ENCODE data around the gene UBAC1.
A peak's percentile ranks its signal among the peaks of the same experiment; 100 is the strongest.
"Not testable (repeated sequence)": the region's sequence is repeated elsewhere in the genome, so short reads cannot be mapped to it uniquely, and the experiment has no call there.

The UBAC1 gene

DNA sequence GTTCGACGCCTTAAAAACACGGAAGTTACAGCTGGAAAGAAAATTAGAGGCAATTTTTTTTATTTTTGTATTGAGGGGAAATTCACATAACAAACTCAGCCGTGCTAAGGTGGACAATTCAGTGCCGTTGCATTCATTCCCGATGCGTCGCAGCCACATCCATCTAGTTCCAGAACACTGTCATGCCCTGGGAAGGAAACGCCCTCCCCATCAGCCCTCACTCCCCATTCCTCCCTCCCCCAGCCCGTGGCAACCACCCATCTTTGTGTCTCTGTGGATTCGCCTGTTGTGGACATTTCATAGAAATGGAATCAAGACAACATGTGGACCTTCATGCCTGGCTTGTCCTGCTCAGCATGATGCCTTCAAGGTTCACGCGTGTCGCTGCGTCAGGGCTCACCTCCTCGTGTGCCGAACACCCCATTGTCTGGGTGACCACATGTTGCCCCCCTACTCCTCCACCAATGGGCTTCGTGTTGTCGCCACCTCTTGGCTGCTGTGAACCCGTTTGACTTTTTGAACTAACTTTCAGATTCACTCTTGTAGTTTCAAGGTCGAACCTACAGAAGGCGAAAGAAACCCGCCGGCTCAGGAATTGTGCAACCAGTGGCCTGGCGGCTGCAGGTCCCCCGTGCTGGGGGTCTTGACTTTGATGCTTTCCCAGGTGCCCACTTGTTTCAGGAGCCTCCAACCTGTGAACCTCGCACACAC lies 36.4 kb downstream of the UBAC1 start:
- no peak for DNase-seq (ENCODE audit: extremely low read depth in 1 of 2, low read depth in 1 of 2)

DNA sequence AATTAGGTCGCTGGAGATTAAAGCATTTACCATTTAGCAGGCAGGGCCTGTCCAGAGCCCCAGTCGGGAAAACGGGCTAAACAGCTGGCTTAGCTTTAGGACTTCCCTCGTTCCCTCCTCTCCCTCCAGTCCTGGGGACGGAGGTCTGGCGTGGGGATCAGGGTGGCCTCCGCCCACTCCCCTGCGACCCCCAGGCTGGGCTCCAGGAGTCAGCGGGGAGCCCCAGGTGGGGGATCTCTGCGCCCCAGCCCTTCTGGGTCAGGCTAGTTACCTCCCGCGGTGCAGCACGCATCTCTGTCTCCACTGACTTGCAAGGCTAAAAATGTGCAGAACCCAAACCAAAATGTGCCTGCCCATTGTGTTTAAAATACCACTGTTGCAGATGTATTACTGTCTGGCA lies 37.7 kb downstream of the UBAC1 start:
- DNase-seq (ENCODE audit: extremely low read depth in 1 of 2, low read depth in 1 of 2), result no peak

DNA sequence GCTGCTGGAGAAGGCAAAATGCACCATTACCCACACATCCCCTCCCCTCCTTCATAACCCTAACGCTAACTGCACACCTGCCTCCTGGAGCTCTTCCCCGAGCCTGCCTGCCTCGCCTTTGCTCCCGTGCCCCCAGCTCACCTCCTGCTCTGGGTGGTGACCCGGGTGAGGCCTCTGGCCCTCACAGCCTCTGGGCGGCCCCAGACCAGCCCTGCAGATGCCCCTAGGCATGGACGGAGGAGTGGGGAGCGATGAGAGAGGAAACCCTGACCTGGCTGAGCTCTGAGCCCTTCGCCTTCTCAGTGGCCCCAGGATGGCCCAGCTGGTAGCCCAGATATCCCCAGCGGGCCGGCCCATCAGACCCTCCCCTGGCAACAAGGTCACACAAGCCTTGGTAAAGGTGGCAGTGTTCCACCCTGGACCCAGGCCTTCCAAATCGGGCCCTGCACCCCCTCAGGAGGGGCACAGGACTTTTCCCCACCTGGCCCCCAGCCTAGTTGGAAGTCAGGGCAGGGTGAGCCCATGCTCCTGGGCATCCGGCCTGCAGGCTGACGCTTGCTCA lies 39.3 kb downstream of the UBAC1 start:
- no peak for DNase-seq (ENCODE audit: extremely low read depth in 1 of 2, low read depth in 1 of 2)

DNA sequence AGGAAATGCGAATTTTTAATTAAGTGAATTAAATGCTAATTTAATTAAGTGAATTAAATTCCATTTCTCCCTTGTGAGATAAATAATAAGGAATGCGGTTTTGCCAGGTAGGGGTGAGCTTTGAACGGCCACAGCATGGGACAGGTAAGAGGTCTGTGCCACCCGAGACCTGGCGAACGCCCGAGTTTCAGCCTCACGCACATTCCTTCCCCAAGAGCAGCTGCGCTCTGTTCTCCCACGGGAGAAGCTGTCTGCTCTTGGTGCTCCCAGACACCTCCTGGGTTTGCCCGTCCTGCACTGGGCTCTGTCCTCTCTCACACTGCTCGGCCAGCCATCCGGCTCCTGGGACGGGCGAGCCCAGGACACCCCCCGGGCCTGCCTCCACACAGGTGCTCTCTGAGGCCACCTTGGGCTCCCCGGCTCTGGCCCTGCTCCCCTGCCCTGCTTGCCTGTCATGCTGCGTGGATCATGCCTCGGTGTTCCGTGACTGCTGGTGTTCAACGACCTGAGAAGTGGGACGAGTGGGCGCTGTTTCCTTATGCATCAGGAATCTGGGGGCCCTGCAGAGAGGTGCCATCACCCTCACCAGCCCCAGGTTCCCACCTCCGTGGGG lies 40.1 kb downstream of the UBAC1 start:
- no peak for DNase-seq (ENCODE audit: extremely low read depth in 1 of 2, low read depth in 1 of 2)

DNA sequence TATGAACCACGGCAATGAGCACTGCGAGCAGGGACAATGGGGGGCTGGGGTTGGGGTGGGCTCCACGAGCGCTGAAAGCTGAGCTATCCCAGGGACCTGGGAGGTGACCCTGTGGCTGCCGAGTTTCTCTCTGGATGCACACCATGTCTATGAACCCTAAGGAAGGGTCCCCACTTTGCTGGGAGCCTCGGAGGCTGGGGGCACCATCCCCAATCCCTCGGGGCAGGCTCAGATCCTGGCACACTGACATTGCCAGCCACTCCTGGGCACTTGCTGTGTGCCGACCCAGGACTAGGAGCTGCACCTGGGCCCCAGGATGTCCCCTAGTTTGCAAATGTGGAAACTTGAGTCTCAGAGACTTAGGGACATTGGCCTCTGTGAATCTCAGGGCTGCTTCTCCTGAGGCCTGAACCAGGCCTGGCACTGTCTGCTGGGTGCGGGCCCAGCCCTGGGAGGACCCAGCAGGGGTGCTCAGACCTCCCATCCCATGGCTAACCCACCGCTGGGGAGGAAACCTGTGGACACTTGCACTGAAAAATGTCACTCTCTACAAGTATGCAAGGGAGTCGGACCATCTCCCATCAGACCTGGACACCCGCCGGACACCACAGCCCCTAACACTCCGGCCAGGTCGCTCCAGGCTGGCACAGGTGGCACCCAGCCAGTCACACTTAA lies 40.8 kb downstream of the UBAC1 start:
- no peak for DNase-seq (ENCODE audit: extremely low read depth in 1 of 2, low read depth in 1 of 2)

DNA sequence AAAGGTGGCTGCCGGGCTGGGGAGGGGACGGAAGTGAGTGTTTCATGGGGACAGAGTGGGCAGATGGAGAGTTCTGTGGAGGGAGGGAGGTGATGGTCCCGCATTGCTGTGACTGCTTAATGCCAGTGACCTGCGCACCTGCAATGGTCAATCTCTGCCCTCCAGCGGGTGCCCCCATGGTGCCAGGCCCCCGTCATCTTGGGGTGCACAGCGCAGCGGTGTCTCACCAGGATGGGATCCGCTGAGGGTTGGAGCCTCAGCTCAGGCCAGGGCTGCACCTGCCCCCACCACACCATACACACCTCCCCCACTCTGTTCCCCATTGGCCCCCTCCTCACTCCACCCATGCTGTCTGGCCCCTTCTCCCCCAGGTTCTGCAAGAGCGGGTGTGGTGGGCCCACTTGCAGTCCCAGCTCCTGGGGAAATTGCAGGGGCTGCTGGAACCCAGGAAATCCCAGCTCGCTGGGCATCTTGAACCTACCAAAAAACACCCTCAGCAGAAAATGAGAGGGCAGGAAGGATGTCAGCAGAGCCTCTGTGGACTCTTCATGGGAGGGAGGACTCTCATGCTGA lies 41.8 kb downstream of the UBAC1 start:
- no peak for DNase-seq (ENCODE audit: extremely low read depth in 1 of 2, low read depth in 1 of 2)

DNA sequence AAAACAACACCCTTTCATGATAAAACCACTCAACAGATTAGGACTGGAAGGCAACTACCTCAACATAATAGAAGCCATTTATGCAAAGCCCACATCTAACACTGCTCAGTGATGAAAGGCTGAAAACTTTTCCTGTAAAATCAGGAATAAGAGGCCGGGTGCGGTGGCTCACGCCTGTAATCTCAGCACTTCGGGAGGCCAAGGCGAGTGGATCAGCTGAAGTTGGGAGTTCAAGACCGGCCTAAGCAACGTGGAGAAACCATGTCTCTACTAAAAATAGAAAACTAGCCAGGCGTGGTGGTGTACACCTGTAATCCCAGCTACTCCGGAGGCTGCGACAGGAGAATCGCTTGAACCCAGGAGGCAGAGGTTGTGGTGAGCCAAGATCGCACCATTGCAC lies 44.9 kb downstream of the UBAC1 start:
- not testable (repeated sequence) for DNase-seq (ENCODE audit: extremely low read depth in 1 of 2, low read depth in 1 of 2)

DNA sequence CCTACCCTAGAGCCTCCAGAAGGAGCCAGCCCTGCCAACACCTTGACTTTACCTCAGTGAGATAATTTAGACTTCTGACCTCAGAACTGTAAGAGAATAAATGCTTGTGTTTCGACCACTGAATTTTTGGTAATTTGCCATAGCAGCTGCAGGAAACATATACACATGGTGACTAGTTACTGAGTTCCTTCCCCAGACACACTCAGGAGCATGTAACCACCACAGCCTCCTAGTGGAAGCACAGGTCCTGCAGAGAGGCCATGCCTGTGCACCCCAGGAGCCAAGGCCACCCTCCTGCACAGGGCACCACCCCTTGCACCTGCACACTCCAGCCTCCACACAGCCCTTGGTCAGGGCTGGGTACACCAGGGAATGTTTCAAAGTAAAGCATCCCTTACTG lies 46.3 kb downstream of the UBAC1 start:
- no peak for DNase-seq (ENCODE audit: extremely low read depth in 1 of 2, low read depth in 1 of 2)

DNA sequence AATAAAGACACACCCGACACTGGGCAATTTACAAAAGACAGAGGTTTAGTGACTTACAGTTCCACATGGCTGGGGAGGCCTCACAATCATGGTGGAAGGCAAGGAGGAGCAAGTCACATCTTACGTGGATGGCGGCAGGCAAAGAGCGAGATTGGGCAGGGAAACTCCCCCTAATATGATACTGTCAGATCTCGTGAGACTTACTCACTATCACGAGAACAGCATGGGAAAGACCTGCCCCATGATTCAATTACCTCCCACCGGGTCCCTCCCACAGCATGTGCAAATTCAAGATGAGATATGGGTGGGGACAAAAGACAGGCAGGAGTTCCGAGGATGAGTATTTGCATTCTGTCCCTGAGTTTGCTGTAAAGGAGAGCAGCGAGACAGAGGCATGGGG lies 49.9 kb downstream of the UBAC1 start:
- DNase-seq (ENCODE audit: extremely low read depth in 1 of 2, low read depth in 1 of 2), result not testable (repeated sequence)

DNA sequence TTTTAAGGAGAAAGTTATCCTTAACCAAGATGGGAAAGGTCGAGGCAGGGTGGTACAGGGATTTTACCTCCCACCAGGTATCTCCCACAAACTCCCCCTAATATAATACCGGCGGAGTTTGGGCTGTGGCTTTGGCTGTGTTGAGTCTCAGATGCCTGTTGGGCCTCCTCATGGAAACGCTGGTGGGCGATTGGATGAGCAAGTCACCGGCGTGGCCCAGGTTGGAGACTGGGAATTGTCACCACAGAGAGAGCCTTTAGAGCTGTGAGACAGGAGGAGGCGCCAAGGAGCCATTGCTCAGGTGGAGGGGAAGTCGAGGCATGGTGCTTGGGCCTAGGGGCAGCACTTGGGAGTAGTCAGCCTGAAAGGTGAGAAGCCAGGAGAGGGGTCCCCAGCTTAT lies 50.4 kb downstream of the UBAC1 start:
- DNase-seq (ENCODE audit: extremely low read depth in 1 of 2, low read depth in 1 of 2), result no peak

DNA sequence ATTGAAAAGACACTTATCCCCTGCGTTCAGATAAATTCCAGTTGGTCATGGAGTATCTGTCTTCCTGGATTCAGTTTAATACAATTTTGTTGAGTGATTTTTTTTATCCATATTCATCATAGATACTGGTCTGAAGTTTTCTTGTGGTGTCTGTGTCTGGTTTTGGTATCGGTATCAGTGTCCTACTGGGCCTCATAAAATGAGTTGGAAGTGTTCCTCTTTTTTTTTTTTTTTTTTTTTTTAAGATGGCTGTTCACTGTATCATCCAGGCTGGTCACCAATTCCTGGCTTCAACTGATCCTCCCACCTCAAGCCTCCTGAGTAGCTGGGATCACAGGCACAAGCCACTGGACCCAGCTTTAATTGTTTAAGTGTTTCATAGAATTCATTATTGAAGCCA lies 51.0 kb downstream of the UBAC1 start:
- no peak for DNase-seq (ENCODE audit: extremely low read depth in 1 of 2, low read depth in 1 of 2)

DNA sequence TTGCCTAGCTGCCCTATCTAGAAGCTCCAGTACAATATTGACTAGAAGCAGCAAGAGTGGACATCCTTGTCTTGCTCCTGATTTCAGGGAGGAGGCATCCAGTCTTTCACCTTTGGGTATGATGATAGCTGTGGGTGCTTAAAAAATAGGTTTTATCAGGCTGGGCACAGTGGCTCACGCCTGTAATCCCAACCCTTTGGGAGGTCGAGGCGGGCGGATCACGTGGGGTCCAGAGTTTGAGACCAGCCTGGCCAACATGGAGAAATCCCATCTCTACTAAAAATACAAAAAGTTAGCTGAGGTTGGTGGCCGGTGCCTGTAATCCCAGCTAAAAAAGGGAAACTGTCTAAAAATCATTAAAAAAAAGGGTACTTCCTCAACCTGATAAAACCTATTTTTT lies 51.8 kb downstream of the UBAC1 start:
- no peak for DNase-seq (ENCODE audit: extremely low read depth in 1 of 2, low read depth in 1 of 2)

DNA sequence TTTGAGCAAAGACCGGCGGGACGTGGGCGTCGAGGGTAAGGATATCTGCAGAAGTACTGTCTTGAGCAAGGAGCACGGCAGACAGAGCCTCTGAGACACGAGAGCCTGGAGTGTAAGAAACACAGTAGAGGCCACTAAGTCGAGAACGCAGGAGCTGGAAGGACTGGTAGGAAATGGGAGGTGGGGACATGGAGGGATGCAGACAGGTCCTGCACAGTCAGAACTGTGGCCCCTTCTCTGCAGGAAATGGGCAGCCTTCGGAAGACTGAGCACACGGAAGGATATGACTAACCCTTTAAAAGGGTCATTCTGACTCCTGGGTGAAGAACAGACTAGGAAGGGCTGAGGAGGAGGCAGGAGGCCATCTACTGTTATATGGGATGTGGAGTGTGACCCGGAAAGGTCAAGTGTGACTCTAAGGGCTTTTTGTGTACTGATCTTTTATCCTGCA lies 52.4 kb downstream of the UBAC1 start:
- no peak for DNase-seq (ENCODE audit: extremely low read depth in 1 of 2, low read depth in 1 of 2)

DNA sequence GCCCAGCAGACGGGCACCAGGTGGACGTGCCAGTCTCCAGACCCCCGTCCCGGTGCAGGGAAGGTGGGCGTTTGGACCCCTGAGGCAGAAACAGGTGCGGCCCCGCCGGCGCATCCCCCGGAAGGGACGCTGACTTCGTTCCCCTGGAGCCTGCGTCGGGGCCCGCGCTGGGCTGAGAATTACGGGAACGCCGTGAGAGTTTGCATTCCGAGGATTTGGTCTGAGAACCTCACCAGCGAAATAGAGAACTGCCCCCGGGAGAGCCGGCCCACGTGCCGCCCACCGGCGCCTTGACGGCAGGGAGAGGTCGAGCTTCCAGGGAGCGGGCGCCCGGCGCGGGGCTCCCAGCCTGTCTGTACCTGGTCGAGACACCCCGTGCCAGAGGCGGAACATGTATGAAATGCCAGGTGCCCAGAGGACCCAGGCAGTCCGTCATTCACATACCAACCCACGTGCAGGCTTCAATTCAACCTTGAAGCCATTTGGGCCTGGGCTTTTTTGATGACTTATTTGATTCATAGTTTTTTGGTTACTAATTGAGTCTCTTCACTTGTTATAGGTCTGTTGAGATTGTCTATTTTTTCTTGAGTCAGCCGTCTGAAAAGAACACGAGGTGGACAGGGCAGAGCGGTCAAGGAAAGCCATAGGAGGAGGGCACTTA lies 53.0 kb downstream of the UBAC1 start:
- no peak for DNase-seq (ENCODE audit: extremely low read depth in 1 of 2, low read depth in 1 of 2)

DNA sequence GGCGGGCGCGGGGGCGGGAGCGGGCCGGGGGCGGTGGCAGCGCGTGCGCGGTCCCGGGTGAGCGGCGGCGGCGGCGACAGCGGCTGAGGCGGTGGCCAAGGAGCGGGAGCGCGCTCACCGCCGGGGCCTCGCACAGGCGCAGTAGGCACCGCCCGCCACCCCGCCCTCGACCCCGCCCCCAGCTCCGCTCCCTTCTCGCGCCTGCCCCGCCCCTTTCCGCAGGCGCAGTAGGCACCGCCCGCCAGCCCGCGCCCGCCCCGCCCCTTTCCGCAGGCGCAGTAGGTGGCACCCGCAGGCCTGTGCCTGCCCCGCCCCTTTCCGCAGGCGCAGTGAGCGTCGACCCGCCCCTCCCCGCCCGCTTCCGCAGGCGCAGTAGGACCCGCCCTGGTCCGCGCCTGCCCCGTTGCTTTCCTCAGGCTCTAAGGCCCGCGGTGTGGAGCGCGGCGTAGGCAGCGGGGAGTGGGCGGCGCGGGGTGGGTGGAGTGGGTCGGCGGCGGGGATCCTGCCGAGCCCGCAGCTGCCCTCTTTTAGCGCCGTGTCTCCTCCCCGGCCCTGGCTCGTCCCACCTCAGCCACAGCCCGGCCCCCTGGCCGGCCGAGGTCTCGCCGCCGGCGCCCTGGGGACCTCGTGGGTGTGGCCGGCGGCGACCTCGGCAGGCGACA lies 53.6 kb downstream of the UBAC1 start, which contains the start of gene CAMSAP1:
Gene CAMSAP1, minus strand, starts transcription at position 116 of the 662 bp plus-strand sequence. CDS start 387 bp downstream, outside the sequence.
- DNase-seq (ENCODE audit: extremely low read depth in 1 of 2, low read depth in 1 of 2), result peak; percentile 84 to 92

DNA sequence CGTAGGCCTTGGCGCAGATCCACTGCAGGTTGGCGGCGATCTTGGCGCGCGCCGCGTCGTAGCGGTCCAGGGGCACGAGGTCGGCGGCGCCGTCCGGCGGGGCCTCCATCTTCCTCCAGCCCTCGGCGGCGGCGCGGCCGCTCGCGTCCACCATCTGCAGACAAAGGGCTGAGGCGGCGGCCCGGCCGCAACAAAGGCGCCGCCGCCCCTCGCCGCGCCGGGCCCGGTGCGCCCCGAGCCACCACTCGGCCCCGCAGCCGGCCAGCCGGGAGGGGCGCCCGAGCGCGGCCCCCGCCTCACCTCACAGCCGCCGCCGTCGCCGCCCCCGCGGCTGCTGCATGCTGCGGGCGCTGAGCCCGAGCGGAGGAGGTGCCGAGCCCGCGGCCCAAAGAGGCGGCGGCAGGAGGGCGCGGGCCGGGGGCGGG lies 54.2 kb downstream of the UBAC1 start:
- no peak for DNase-seq (ENCODE audit: extremely low read depth in 1 of 2, low read depth in 1 of 2)

DNA sequence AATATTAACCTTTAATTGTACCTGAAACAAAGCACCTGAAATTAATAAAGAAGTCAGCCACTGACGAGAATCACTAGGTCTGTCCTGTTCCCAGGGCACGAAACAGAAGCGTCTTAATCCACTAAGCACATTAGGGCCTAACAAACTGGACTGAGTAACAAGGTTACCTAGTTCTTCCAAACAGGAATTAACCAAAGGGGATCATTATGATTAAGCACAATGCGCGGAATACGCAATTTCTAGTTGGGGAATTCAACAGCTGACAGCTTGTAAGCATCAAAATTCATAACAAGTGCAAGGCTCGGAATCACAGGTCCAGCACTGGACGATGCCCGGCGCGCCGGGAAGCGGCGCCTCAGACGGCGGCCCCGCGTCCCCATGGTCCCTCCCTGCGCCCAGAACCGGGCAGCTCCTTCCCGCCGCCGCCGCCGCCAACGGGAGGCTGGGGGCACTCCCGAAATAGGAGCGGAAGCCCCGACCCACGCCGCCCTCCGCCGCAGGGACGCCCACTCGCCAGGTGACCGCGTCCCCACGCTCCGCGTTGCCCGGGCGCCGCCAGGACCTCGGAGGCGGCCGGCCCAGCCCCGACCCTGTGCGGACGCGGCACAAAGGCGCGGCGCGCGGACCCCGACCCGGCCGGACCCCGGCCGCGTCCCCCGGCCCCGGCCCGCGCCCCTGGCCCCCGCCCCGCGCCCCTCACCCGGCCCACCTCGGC lies 54.7 kb downstream of the UBAC1 start:
- DNase-seq (ENCODE audit: extremely low read depth in 1 of 2, low read depth in 1 of 2), result no peak

DNA sequence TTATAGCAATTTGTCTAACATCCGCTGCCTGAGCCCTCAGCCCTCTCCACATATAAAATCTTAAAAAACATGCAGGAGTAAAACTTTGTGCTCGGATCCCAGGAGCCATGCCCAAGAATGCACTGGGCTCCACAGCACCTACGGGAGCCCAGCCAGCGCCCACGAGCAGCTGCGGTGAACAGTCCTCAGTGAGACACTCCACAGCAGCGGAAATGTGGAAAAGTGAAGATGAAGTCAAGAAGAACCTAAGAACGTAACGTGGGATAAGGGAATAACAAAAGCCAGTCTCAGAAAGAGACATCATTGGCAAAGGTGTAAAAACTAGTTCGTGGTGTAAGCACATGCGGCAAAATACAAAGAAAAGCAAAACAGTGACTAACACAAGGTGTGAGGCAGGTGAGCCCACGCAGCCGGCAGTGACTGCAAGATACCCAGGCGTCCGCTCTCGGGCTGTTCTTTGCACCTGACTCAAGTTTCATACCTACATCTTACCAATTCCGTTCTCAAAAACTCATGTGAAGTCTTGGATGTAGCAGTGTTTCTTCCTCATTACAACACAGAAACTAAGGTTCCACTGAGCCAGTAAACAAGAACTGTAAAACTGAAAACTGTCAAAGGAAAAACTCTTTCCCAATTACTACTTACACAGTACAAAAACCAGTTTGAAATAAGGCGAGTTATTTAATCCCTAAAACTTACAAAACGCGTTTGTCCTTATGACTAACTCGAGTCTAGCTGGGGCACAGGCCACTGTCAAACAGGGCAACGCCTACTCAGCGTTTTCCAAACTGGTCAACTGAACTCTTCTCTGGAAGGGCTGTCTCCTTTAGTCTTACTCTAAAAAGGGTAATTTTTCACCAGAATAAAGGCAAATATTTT lies 55.6 kb downstream of the UBAC1 start:
- DNase-seq (ENCODE audit: extremely low read depth in 1 of 2, low read depth in 1 of 2), result peak in 1 of 2 donors; percentile 71
